Bone marrow (tissue), 2 donors: ENCODE results near the gene TRIM69.
"Not testable (repeated sequence)": the region's sequence is repeated elsewhere in the genome, so short reads cannot be mapped to it uniquely, and the experiment has no call there.

Experiments used
- DNase-seq, 2 donors: peaks; one replicate each; lab custom pipeline; 2025; lab: John Stamatoyannopoulos, UW

The TRIM69 gene

DNA sequence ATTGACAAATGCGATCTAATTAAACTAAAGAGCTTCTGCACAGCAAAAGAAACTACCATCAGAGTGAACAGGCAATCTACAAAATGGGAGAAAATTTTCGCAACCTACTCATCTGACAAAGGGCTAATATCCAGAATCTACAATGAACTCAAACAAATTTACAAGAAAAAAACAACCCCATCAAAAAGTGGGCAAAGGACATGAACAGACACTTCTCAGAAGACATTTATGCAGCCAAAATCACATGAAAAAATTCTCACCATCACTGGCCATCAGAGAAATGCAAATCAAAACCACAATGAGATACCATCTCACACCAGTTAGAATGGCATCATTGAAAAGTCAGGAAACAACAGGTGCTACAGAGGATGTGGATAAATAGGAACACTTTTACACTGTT is 7.1 kb downstream of the TRIM69 start:
- DNase-seq: not testable (repeated sequence)

- DNase-seq: no peak
Observed at GRCh38 chr15:44753345-44753744, 17.0 kb downstream of the TRIM69 start.

DNA sequence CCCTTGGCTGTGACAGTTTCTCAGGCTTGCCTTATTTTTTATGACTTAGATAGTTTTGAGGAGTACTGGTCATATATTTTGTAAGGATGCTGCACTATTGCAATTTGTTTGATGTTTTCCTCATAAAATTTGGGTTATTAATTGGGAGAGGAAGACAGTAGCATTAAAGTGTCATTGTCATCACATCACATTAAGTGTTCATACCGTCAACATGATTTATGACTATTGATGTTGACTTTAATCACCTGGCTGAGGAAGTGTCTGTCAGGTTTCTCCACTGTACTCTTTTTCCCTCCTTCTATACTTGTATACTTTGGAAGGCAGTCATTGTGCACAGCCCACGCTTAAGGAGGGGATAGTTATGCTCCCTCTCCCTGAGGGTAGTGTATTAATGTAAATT is 26.9 kb downstream of the TRIM69 start:
- no peak for DNase-seq

- no peak for DNase-seq
Observed at GRCh38 chr15:44763848-44764247, 27.5 kb downstream of the TRIM69 start.

GRCh38 chr15:44765036-44765435 is 28.7 kb downstream of the TRIM69 start:
- no peak for DNase-seq

DNA sequence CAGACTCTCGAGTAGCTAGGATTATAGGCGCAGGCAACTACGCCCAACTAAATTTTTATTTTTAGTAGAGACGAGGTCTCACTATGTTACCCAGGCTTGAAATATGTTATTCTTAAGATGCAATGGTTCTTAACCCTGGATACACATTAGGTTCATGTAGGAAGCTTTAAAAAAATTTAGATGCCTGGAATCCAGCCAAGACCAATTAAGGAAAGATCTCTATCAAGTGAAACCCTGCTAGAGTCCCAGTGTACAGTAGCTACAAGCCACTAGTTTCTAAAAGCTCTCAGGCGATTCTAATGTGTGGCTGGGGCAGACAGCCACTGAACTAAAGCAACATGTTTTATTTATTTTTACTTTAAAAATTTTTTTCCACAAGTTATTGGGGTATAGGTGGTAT is 33.2 kb downstream of the TRIM69 start:
- no peak for DNase-seq

- DNase-seq: not testable (repeated sequence)
Observed at GRCh38 chr15:44770715-44771114, 34.4 kb downstream of the TRIM69 start.

GRCh38 chr15:44775953-44776352 is 39.6 kb downstream of the TRIM69 start:
- no peak for DNase-seq

GRCh38 chr15:44779761-44780160 is 43.4 kb downstream of the TRIM69 start:
- no peak for DNase-seq

DNA sequence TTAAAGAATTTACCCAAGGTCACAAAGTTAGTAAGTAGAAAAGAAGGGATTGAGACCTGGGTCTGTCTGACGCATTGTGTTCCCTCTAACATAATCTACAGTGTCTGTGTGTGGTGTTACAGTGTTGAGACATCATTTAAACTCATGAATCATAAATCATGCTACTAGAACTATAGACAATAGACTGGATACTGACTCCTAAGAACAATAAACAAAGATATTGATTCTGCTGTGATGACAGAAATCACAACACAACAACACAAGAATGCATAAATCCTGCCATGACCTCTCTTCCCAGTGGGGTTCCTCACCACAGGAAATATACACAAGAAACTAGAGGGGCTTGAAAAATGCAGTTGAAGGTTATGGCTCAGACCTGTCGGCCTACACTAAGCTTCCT is 44.3 kb downstream of the TRIM69 start:
- no peak for DNase-seq

DNA sequence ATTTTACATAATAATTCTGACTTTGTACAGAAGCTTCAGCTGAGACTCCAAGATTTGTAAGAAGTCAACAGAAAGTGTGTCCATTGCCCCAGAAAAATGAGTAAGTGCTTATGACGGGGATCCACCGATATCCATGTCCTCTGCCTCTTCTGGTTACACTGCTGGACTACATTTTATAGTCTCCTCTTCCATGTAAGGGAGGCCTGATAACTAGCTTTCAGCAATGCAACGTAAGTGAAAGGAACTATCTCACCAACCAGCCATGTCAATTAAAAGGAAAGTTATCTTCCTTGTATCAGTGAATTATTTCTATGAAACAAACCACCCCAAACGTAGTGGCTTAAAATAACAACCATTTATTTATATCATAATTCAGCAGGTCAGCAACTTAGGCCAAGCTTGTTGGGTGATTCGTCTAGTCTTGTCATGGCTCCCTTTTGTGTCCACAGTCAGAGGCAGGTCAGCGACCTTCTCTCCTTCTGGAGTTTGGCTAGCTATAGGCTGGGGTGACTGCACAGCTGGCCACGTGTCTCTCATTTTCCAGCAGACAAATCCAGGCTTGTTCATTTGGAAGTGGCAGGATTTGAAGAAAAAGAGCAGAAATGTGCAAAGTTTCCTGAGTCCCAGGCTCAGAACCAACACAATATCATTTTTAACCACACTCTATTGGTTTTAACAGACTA is 44.9 kb downstream of the TRIM69 start:
- DNase-seq: no peak

DNA sequence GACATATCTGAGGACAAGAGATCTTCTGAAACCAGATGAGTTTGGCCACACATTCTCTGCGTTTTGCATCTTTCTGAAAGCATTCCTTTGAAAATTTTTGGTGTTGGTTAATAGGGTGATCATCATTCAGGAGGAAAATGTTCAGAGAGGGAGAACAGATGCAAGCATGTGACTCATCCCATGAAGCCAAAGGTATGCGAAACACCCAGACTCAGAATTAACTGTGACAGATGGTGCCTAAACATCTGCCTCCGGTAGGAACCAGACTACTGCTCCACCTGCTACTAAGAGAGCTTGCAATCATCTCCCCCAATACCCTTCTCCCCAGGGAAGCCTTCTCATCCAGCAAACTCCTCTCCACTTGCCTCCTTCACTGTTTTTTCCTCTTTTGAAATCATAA is 46.2 kb downstream of the TRIM69 start:
- DNase-seq: no peak

GRCh38 chr15:44784918-44785274 is 48.6 kb downstream of the TRIM69 start:
- DNase-seq: not testable (repeated sequence)

DNA sequence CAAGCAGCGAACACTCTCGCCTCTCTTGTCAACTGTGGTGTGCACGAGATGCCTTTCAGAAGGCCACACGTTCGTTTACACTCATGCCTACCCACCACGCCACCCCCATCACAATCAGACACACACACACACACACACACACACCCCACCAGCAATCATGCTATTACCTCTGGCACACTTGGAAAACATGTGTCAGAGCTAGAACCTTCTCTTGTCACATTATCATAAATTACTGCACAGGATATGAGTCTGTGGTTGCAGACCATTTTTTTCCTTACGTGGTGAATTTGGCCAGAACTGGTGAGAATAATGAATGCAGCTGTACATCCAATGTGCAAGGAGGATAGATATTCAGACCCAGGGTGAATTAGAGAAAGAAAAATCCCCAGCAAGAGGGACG is 52.4 kb downstream of the TRIM69 start:
- peak in 1 of 2 donors; percentile 18 for DNase-seq

DNA sequence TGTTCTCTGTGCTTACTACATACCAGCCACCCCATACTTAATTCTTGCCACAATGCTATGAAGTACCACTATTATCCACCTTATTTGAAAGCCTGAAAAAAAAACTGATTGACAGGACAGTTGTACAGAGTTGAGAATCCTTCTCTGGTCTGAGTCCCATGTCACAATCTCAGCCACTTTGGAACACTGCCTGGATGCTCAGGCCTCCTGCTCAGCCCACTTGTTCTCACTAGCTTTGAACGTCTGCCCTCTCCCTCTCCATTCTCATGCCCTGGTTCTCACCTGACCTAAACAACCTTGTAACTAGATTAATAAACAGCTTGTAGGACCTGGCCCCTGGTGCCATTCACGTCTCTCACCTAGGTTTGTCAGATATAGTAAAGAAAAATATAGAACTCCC is 53.9 kb downstream of the TRIM69 start:
- DNase-seq: no peak

GRCh38 chr15:44790656-44791055 is 54.3 kb downstream of the TRIM69 start:
- DNase-seq: no peak

DNA sequence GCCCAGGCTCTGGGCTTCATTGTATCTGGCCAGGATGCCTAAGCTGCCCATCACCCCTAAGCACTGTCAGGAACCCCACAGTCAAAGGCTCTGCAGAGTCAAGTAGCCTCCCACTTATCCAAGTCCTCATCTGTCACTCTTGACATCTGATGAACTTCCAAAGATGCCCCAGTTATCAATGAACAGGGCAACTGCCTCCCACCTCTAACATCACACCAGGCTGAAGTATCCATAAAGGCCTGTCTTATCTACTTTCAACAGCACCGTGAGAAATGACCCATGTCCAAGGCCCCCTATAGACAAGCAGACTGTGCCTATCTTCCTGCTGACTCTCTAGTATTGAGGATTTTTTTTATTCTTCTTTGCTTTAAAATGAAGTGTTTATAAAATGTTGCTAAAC is 56.4 kb downstream of the TRIM69 start:
- no peak for DNase-seq

DNA sequence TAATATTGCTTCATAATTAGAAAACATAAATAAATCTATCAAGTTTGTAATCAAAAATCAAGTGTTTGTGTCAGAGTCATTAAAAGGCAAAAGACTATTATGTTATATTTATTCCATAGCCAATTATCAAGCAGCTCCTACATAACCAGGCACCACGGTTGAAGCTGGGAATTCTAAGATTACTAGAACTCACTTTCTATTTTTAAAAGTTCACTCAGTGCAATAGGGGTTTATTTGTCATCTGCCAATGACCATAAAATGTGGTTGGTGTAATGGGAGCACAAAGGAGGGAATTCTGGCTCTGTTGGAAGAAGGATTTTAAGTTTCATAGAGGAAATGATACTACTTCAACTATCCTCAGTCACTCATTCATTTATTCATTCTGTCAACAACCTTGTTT is 57.7 kb downstream of the TRIM69 start:
- DNase-seq: no peak

- DNase-seq: no peak
Observed at GRCh38 chr15:44796508-44796907, 60.2 kb downstream of the TRIM69 start.

- DNase-seq: no peak
Observed at GRCh38 chr15:44798826-44799225, 62.5 kb downstream of the TRIM69 start.

DNA sequence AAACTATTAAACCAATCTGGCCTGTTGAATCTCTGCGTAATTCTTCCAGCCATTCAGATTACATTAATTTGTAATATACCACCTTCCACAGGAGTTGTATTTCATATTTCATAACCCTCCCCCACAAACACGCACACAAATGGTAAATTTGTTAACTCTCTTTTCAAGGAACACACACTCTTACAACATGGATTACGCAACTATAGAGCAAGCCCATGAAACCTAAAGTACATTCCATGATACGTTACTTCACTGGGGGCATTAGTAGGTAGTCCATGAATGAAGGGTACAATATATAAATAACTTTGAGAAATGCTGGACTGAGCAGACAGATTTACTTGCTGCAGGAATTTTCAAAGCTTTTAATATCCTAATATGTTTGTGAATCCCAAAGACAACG is 65.0 kb downstream of the TRIM69 start:
- no peak for DNase-seq

DNA sequence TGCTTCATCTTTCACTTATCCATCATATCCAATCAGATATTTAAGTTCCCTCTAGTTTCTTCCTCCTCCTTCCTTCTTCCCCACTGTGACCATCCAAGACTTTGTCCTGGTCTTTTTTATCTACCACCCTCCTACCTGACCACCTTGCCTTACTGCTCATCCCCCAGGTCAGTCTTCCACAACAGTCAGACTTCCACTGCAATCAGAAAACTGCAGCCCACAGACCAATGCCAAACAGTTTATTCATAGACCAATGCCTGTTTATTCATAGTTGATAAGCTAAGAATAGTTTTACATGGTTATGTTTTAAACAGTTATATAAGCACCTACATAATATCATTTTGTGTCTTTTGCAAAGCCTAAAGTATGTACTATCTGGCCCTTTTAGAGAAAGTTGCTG is 65.5 kb downstream of the TRIM69 start:
- DNase-seq: no peak

DNA sequence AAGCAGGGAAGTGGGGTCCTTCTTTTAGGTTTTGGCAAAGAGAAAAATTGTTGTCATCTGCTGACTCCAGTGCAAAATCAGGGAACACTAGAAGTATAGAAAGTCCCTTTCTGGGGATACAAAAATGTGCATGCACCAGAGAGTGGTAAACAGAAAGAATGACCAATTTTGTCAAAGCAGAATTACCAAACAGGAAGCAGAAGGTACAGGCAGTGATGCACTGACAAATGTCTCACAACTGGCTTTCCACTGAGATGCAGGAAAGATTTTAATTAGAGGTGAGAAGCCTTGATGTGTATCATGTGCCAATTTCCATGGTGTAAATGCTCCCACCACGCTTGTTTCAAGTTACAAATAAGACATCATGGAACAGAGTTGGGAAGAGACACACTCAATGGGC is 66.0 kb downstream of the TRIM69 start:
- DNase-seq: peak in 1 of 2 donors; percentile 32

GRCh38 chr15:44804298-44805046 is 68.1 kb downstream of the TRIM69 start:
- no peak for DNase-seq
